HG03280 (cell line): ENCODE data around the gene MALT1.
"Not testable (repeated sequence)": the region's sequence is repeated elsewhere in the genome, so short reads cannot be mapped to it uniquely, and the experiment has no call there.

Source experiments
- ATAC-seq: cut with Tn5 transposase; IDR thresholded peaks from one replicate; pipeline ENCODE4 v1.9.1; 2021; ENCODE audit warnings: mild to moderate bottlenecking, moderate library complexity; ENCODE audit not compliant: unreplicated experiment

The MALT1 gene

GRCh38 chr18:58766946-58767345 is 95.7 kb downstream of the MALT1 start:
- no peak for ATAC-seq

- peak; percentile 93 for ATAC-seq
These were observed 97.2 kb downstream of the MALT1 start for GRCh38 chr18:58768293-58768974.

- no peak for ATAC-seq
These were observed 98.1 kb downstream of the MALT1 start for GRCh38 chr18:58769321-58769720.

DNA sequence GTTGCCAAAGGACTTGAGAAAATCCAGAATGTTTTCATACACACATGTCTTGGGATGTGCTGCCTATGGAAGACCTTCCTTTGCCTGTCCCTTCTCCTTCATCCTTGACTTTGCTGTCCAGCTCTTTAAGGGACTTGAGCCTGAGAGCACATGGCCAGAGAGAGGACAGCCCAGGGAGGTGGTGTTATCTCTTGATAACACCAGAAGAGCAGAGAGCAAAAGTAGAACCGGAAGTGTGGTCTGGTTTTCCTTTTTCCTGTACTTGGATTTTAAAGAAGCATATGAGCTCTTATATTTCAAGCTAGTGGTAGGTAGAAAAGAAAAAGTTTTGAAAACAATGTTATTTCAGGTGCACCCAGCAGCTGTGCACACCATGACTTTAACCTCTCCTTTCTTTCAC is 99.3 kb downstream of the MALT1 start:
- no peak for ATAC-seq

DNA sequence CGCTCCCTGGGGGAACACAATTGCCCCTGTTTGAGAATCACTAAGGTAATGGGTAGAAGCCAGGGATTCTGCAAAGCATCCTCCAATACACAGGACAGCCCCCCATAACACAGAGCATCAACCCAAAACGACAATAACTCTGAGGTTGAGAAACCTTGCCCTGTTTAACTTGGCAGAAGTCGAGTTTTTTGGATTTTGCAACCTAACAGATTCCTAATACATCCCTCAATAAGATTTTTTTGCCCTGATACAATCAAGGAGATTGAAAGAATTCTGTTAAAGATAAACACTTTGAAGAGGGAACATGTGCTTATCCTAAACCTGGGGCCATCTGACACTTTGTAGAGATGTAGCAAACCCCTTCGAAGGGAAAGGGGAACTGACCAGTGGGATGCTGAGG is 100.9 kb downstream of the MALT1 start:
- no peak for ATAC-seq

- no peak for ATAC-seq
These were observed 104.8 kb downstream of the MALT1 start for GRCh38 chr18:58776084-58776483.

- not testable (repeated sequence) for ATAC-seq
These were observed 105.3 kb downstream of the MALT1 start for GRCh38 chr18:58776541-58776940.

GRCh38 chr18:58777471-58777870 is 106.2 kb downstream of the MALT1 start:
- no peak for ATAC-seq

GRCh38 chr18:58779529-58779928 is 108.3 kb downstream of the MALT1 start:
- no peak for ATAC-seq

GRCh38 chr18:58780045-58780444 is 108.8 kb downstream of the MALT1 start:
- no peak for ATAC-seq

GRCh38 chr18:58781627-58782194 is 110.4 kb downstream of the MALT1 start:
- ATAC-seq = peak; percentile 79

GRCh38 chr18:58784601-58785137 is 113.4 kb downstream of the MALT1 start:
- ATAC-seq = no peak

GRCh38 chr18:58785171-58785805 is 114.0 kb downstream of the MALT1 start:
- no peak for ATAC-seq

DNA sequence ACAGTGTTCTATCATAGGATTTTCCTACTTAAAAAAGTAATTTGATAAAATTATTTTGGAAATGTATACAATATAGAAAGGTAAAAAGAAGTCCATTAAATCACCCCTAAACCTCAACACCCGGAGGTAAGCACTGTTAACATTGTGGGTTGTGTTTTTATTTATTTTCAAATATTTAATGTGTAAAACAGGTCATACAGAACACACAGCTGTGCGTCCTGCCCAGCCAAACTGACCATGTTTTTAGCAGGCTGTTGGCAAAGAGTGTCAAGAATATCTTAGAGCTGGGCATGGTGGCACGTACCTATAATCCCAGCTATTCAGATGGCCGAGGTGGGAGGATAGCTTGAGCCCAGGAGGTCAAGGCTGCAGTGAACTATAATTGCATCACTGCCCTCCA is 114.6 kb downstream of the MALT1 start:
- no peak for ATAC-seq

DNA sequence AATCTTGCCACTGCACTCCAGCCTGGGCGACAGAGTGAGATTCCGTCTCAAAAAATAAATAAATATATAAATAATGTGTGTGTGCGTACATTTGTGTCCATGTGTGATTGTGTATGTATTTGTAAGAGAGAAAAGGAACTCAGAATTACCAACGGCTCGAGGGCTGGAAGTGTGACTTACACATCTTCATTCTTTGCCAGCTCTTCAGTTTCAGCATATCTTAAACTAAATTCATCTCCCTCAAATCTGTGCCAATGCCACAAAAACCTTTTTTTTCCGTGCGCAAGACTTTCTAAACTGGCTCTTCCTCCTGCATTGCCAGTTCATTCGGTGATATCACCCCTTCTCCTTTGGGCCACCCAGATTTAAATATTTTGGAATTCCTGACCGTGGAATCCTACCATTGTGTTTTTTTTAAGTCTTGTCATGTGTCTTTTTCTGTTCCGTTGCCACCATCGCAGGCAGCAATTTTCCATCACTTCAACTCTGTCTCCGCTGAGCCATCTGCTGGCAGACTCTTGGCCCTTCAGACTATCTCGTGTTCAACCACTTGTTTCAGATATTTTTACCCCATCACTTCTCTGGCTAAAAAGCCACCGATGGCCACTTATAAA is 116.4 kb downstream of the MALT1 start:
- ATAC-seq = no peak

GRCh38 chr18:58788470-58788869 is 117.2 kb downstream of the MALT1 start:
- ATAC-seq = no peak

GRCh38 chr18:58788971-58789875 is 118.0 kb downstream of the MALT1 start:
- ATAC-seq = no peak

DNA sequence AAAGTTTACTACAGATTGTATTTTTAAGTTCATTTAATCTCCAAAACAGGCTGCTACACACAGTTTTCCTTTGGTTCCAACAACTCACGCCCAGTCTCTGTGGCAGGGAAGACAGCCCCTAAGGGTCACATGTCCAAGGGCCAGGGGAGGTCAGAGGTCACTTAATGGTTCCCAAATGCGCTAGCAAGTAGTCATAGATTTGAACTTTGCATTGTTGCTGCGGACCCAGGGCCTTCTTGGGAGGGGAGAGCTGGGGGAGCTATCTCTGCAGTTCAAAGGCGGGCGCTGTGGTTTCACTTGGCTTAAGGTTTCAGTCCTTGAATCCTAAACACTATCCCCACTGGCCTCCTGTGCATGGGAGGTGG is 118.6 kb downstream of the MALT1 start:
- no peak for ATAC-seq

DNA sequence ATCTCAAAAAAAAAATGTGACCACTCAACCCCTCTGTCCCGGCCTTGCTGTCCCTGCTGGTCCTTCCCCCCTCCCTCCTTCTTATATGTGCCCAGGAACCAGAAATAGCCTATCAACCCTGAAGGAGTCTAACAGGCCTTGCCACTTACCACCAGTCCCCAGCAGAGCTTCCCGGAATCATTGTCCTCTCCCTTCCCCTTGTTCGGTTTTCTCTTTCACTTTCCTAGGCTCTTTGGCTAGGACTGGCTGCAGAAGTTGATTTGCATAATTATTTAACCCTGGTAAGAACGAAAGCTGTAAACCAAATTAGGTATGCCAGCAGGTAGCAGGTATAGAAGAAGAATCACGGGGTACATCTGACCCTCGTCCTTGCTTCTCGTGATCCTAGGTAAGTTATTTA is 120.8 kb downstream of the MALT1 start:
- peak; percentile 81 for ATAC-seq

GRCh38 chr18:58793361-58793760 is 122.1 kb downstream of the MALT1 start:
- ATAC-seq = no peak

DNA sequence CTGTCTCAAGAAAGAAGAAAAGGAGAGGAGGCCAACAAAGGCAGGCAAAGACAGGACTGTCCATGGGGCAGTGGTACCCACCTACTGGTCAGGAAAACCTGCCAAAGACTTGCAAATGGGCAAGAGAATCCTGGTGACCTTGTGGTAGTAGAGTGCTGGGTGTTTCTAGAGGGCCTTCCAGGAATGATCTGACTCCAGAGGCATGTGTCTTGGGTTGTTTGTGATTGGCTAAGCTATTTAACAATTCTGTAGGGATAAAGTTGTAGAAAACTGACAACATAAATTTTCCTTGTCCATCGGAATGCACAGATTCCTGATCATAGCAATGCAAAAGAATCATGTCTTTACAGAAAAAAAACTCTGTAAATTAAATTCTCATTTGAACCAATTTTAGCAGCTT is 125.0 kb downstream of the MALT1 start:
- ATAC-seq = no peak
